Measurements from ENCODE around the gene MMP10. TPM values are rescaled to one million over a fixed set of nuclear protein-coding genes. Genes with fewer than 3 reads are reported as not detected.

The MMP10 gene
- total RNA-seq, 1 experiment from 2014 or later = not detected

GRCh38 chr11:102792604-102793003, 12.2 kb upstream of the MMP10 start:
- no peak for DNase-seq (ENCODE audit: low spot score)
- no peak overlapping the region for H3K4me3 Mint-ChIP-seq
- H3K9me3 Mint-ChIP-seq = no peaks in the 10 kb centered on the region
- ATAC-seq = no peak
- H3K27me3 Mint-ChIP-seq (ENCODE audit: low read depth) = no peaks in the 10 kb centered on the region
- H3K4me1 Mint-ChIP-seq = peaks cover 2% of the 10 kb centered on the region; the same call in 1 of the 2 replicates
- H3K27ac Mint-ChIP-seq = no peak overlapping the region
- H3K36me3 Mint-ChIP-seq = no peaks in the 10 kb centered on the region
- CTCF ChIA-PET = interaction anchor here (0.7 to 2.1 kb wide), 6 partner anchors 12 to 149 kb away, joined by 3 to 8 read pairs (median 4); partner anchors contain the start of gene MMP10
- POLR2A ChIA-PET = no interaction called here
- TF ChIP-seq E2F1 (CRISPR knock-in tag; IDR thresholded peaks at IDR 0.05) = no peak

- Mint-ChIP-seq H3K4me1 (peaks cover 2% of the 10 kb centered on the region; the same call in 1 of the 2 replicates), H3K27me3 (ENCODE audit: low read depth) (no peaks in the 10 kb centered on the region), H3K27ac (no peak overlapping the region), H3K4me3 (no peak overlapping the region), H3K9me3 (no peaks in the 10 kb centered on the region), H3K36me3 (no peaks in the 10 kb centered on the region)
- ATAC-seq (no peak), DNase-seq (ENCODE audit: low spot score) (no peak)
- ChIA-PET CTCF (interaction anchor here (1.2 kb wide), 1 partner anchor 125 kb away, joined by 4 read pairs; no protein-coding TSS in a partner anchor), POLR2A (no interaction called here)
- TF ChIP-seq USF1 (CRISPR knock-in tag; IDR thresholded peaks at IDR 0.05) (no peak), ZSCAN18 (CRISPR knock-in tag; IDR thresholded peaks at IDR 0.05) (no peak), RORB (CRISPR knock-in tag; IDR thresholded peaks at IDR 0.05) (no peak), ZNF317 (CRISPR knock-in tag; IDR thresholded peaks at IDR 0.05; ENCODE audit: borderline replicate concordance, low read depth) (no peak), TEAD4 (CRISPR knock-in tag; IDR thresholded peaks at IDR 0.05) (no peak), ZNF416 (CRISPR knock-in tag; IDR thresholded peaks at IDR 0.05) (no peak), SMAD4 (CRISPR knock-in tag; IDR thresholded peaks at IDR 0.05) (no peak), TEAD1 (CRISPR knock-in tag; IDR thresholded peaks at IDR 0.05) (no peak), ZMAT4 (CRISPR knock-in tag; IDR thresholded peaks at IDR 0.05) (no peak), RELA (CRISPR knock-in tag; IDR thresholded peaks at IDR 0.05; ENCODE audit: borderline replicate concordance) (no peak), CBFB (CRISPR knock-in tag; IDR thresholded peaks at IDR 0.05; ENCODE audit: low read depth) (no peak), ZNF532 (CRISPR knock-in tag; IDR thresholded peaks at IDR 0.05; ENCODE audit: borderline replicate concordance) (no peak), E2F1 (CRISPR knock-in tag; IDR thresholded peaks at IDR 0.05) (no peak), USF2 (CRISPR knock-in tag; IDR thresholded peaks at IDR 0.05) (no peak), SP1 (CRISPR knock-in tag; conservative IDR thresholded peaks at IDR 0.05) (no peak), E2F4 (CRISPR knock-in tag; IDR thresholded peaks at IDR 0.05; ENCODE audit: borderline replicate concordance, low read depth) (no peak), NR3C1 (CRISPR knock-in tag; conservative IDR thresholded peaks at IDR 0.05; ENCODE audit: low read depth) (no peak)
Measured at GRCh38 chr11:102791271-102792036, 11.0 kb upstream of the MMP10 start.

All from WTC11 (cell line).